GM12891 (cell line): ENCODE data around the gene FAF1.
A peak's percentile ranks its signal among the peaks of the same experiment; 100 is the strongest.

Experiments
- PAX5 ChIP-seq: IDR thresholded peaks from 2 replicates; pipeline ENCODE4 v1.6.1; 2011; ENCODE audit warnings: low read length, moderate library complexity, mild to moderate bottlenecking; ENCODE audit not compliant: insufficient read depth, severe bottlenecking
- POLR2A ChIP-seq: IDR thresholded peaks from 2 replicates; pipeline ENCODE4 v1.6.1; 2011; ENCODE audit warnings: low read depth, low read length, control low read depth
- POLR2AphosphoS5 ChIP-seq: IDR thresholded peaks from 2 replicates; pipeline ENCODE4 v1.6.1; 2011; ENCODE audit warnings: low read depth, low read length, control low read depth
- POU2F2 ChIP-seq: IDR thresholded peaks from 2 replicates; pipeline ENCODE4 v1.6.1; 2011; ENCODE audit warnings: low read depth, mild to moderate bottlenecking, control low read depth, low read length, moderate library complexity
- SPI1 ChIP-seq: IDR thresholded peaks from 2 replicates; pipeline ENCODE4 v1.6.1; 2011; ENCODE audit warnings: low read depth, low read length, control low read depth
- TAF1 ChIP-seq: IDR thresholded peaks from 2 replicates; pipeline ENCODE4 v1.6.1; 2011; ENCODE audit warnings: low read depth, low read length, control low read depth

- TF ChIP-seq TAF1 = no peak
- TF ChIP-seq POLR2A = no peak
- no peak for TF ChIP-seq POLR2AphosphoS5
- TF ChIP-seq PAX5 = no peak
- TF ChIP-seq POU2F2 = 0 out of 2 replicates have a peak, but pooled peaks have one; percentile 66
- no peak for TF ChIP-seq SPI1
Observed at GRCh38 chr1:50873458-50874187, 86.4 kb downstream of the FAF1 start.
